Right atrium auricular region (tissue), 2 donors: ENCODE data around the gene HBA1. TPM values are rescaled to one million over a fixed set of nuclear protein-coding genes. Genes with fewer than 3 reads are reported as not detected.
"Not testable (repeated sequence)": the region's sequence is repeated elsewhere in the genome, so short reads cannot be mapped to it uniquely, and the experiment has no call there.

ENCODE experiments used
- DNase-seq: peaks from one replicate; pipeline ENCODE4 v3.0.0-alpha.2; 2019; ENCODE audit warnings: low spot score
- H3K27ac ChIP-seq, 2 donors: fragments of 200-600 bp; sonication (generic); 1 replicate in 1 of 2; 2 replicates in 1 of 2; pipeline ENCODE4 v1.5.1; 2016 to 2019
- H3K27me3 ChIP-seq, 2 donors: fragments of 200-600 bp; sonication (generic); one replicate each; pipeline versions ENCODE4 v1.5.1 to v1.6.0; 2017 to 2019
- H3K36me3 ChIP-seq: fragments of 200-600 bp; sonication (generic); one replicate; pipeline ENCODE4 v1.5.1; 2016
- H3K4me1 ChIP-seq, 2 donors: fragments of 200-600 bp; sonication (generic); one replicate each; pipeline versions ENCODE4 v1.5.1 to v1.6.0; 2017 to 2019
- H3K4me3 ChIP-seq, 2 donors: fragments of 200-600 bp; sonication (generic); 1 replicate in 1 of 2; 2 replicates in 1 of 2; pipeline ENCODE4 v1.5.1; 2017 to 2019; ENCODE audit warnings: mild to moderate bottlenecking in 1 of 2, moderate library complexity in 1 of 2
- H3K9me3 ChIP-seq, 2 donors: fragments of 200-600 bp; sonication (generic); one replicate each; pipeline ENCODE4 v1.5.1; 2019
- CTCF ChIP-seq, 2 donors: fragments of 200-600 bp; sonication (generic); IDR thresholded peaks; one replicate each; pipeline ENCODE4 v1.5.1; 2019; ENCODE audit warnings: antibody characterized with exemption in 2 of 2
- total RNA-seq, 2 donors: library from RNA; depleted of rRNA; stranded (reverse); fragments of >200 nt; gene quantifications; one replicate each; pipeline ENCODE4 v1.1.0, GENCODE V29; 2016

The HBA1 gene
- total RNA-seq: 1,000 to 10,000 TPM; 1,094 to 1,137 TPM

DNA sequence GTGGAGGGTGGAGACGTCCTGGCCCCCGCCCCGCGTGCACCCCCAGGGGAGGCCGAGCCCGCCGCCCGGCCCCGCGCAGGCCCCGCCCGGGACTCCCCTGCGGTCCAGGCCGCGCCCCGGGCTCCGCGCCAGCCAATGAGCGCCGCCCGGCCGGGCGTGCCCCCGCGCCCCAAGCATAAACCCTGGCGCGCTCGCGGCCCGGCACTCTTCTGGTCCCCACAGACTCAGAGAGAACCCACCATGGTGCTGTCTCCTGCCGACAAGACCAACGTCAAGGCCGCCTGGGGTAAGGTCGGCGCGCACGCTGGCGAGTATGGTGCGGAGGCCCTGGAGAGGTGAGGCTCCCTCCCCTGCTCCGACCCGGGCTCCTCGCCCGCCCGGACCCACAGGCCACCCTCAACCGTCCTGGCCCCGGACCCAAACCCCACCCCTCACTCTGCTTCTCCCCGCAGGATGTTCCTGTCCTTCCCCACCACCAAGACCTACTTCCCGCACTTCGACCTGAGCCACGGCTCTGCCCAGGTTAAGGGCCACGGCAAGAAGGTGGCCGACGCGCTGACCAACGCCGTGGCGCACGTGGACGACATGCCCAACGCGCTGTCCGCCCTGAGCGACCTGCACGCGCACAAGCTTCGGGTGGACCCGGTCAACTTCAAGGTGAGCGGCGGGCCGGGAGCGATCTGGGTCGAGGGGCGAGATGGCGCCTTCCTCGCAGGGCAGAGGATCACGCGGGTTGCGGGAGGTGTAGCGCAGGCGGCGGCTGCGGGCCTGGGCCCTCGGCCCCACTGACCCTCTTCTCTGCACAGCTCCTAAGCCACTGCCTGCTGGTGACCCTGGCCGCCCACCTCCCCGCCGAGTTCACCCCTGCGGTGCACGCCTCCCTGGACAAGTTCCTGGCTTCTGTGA, at the start of gene HBA1:
HBA1 (plus strand) TSS at position 204 of the 906 bp plus-strand sequence; CDS start at position 241, 37 bp downstream.
- DNase-seq, H3K27ac ChIP-seq, H3K36me3 ChIP-seq, H3K9me3 ChIP-seq, H3K4me3 ChIP-seq: not testable (repeated sequence)
- H3K4me1 ChIP-seq: peaks cover 0 to 28% of the 10 kb centered on the region in 2 donors
- H3K27me3 ChIP-seq: peaks cover 3 to 26% of the 10 kb centered on the region in 2 donors

DNA sequence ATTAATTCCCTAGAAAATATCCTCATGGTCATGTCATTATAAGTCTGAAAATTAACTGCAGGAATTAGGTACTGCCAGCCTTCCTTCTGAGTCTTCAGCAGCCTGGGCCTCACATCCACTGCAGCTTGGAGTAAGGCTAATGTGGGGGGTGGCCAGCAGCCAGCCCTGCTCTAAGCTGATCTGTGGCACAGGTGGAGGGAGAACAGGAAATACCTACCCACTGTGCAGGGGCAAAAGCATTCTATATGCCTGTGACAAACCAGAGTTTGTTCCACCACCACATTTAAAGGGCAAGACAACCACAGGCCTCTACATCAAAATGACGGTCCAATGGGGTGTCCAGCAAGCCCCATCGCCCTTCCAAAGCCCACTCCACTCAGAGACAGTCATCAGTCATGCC, 47.4 kb upstream of the HBA1 start:
- no peak for DNase-seq

DNA sequence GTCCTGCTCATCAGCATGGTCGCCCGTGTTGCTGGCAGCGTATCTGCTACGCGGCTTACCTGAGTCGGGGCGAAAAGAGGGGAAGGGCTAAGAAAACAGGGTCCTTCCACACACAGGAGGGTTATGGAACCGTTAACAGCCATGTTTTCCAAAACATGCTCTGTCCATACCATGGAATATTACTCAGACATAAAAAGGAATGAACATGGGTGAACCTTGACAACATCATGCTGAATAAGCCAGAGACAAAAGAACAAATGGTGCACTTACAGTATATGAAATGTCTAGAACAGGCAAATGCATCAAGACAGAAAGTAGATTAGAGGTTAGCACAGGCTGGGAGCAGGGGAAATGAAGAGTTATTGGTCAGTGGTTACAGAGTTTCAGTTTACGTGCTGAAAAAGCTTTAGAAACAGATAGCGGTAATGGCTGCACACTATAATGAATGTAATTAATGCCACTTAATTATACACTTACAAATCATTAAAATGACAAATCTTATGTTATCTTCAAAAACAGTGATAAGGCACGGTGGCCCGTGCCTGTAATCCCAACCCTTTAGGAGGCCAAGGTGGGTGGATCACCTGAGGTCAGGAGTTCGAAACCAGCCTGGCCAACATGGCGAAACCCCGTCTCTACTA, 45.8 kb upstream of the HBA1 start:
- no peak for DNase-seq
- no peak for TF ChIP-seq CTCF (IDR thresholded peaks at IDR 0.05)
- Histone ChIP-seq H3K4me1 (no peaks in the 10 kb centered on the region), H3K4me3 (no peak overlapping the region), H3K27me3 (no peaks in the 10 kb centered on the region), H3K9me3 (no peaks in the 10 kb centered on the region), H3K27ac (no peak overlapping the region), H3K36me3 (no peaks in the 10 kb centered on the region)

More for the DNA sequence above, 47.4 kb upstream of the HBA1 start:
- Histone ChIP-seq H3K27ac (no peak overlapping the region), H3K27me3 (no peaks in the 10 kb centered on the region), H3K4me1 (no peaks in the 10 kb centered on the region), H3K4me3 (no peak overlapping the region), H3K9me3 (no peaks in the 10 kb centered on the region), H3K36me3 (peaks cover 6% of the 10 kb centered on the region)
- no peak for TF ChIP-seq CTCF (IDR thresholded peaks at IDR 0.05)

DNA sequence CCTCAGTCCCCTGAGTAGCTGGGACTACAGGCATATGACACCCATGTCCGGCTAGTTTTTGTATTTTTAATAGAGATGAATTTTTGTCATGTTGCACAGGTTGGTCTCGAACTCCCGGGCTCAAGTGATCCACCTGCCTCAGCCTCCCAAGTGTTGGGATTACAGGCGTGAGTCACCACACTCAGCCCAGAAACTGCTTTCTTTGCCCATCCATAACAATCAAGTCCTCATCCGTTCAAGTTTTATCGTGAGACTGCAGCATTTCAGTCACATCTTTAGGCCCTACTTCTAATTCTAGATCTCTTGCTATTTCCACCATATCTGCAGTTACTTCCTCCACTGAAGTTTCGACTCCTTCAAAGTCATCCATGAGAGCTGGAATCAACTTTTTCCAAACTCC, 44.4 kb upstream of the HBA1 start:
- Histone ChIP-seq H3K36me3 (no peaks in the 10 kb centered on the region), H3K4me3 (no peak overlapping the region), H3K4me1 (peaks cover 0 to 1% of the 10 kb centered on the region in 2 donors), H3K27me3 (no peaks in the 10 kb centered on the region), H3K27ac (no peak overlapping the region), H3K9me3 (no peaks in the 10 kb centered on the region)
- no peak for DNase-seq
- TF ChIP-seq CTCF (IDR thresholded peaks at IDR 0.05): no peak

DNA sequence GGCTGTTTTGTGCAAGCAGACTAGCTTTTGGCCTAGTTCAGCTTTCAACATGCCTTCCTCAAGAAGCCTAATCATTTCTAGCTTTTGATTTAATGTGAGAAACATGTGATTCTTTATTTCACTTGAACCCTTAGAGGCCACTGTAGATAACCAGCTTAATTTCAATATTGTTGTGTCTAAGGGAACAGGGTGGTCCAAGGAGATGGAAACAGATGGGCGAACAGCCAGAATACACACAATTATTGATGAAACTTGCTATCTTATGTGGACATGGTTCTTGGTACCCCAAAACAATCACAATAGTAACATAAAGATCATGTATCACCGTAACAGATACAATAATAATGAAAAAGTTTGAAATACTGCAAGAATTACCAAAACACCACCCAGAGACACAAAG, 42.8 kb upstream of the HBA1 start:
- no peak overlapping the region for H3K27ac ChIP-seq
- TF ChIP-seq CTCF (IDR thresholded peaks at IDR 0.05): no peak

GRCh38 chr16:138049-138417, 38.4 kb upstream of the HBA1 start:
- TF ChIP-seq CTCF (IDR thresholded peaks at IDR 0.05): no peak
- DNase-seq: no peak
- no peaks in the 10 kb centered on the region for H3K36me3 ChIP-seq
- no peaks in the 10 kb centered on the region for H3K27me3 ChIP-seq
- peaks cover 0 to 10% of the 10 kb centered on the region in 2 donors for H3K4me1 ChIP-seq
- H3K27ac ChIP-seq: peak overlapping the region; percentile 74 to 87
- peak overlapping the region; percentile 76 to 80 for H3K4me3 ChIP-seq
- H3K9me3 ChIP-seq: no peaks in the 10 kb centered on the region

More for the DNA sequence above, 42.8 kb upstream of the HBA1 start:
- Histone ChIP-seq H3K4me3 (no peak overlapping the region), H3K27me3 (no peaks in the 10 kb centered on the region), H3K9me3 (no peaks in the 10 kb centered on the region), H3K4me1 (peaks cover 0 to 10% of the 10 kb centered on the region in 2 donors), H3K36me3 (no peaks in the 10 kb centered on the region)
- DNase-seq: no peak
